Common myeloid progenitor, CD34-positive (primary cell): ENCODE results near the gene COPS7A.

Experiments
- CTCF ChIA-PET: fragments of 350-600 bp; sonication (Branson Sonifier 250); formaldehyde crosslinking; loops from one replicate; lab custom pipeline; 2021; ENCODE audit warnings: antibody characterized with exemption; lab: Charles Lee
- POLR2A ChIA-PET: fragments of 350-600 bp; sonication (Branson Sonifier 250); formaldehyde crosslinking; loops from one replicate; lab custom pipeline; 2021; ENCODE audit warnings: antibody characterized with exemption; lab: Charles Lee
- DNase-seq, 3 donors: peaks; one replicate each; pipeline versions ENCODE4 v3.0.0 to v3.0.0-alpha.2; 2013
- H3K27ac ChIP-seq, 2 experiments: 1 replicate in 1 of 2; 2 replicates in 1 of 2; pipeline ENCODE4 v1.7.0; 2013; ENCODE audit warnings: inconsistent platforms in 2 of 2, low read length in 2 of 2, mild to moderate bottlenecking in 2 of 2, low read depth in 1 of 2, moderate library complexity in 1 of 2; ENCODE audit not compliant: severe bottlenecking in 2 of 2, insufficient read depth in 1 of 2, poor library complexity in 1 of 2
- H3K27me3 ChIP-seq, 5 experiments: replicated peaks in 2 of 5; 1 replicate in 3 of 5; 2 replicates in 2 of 5; pipeline versions ENCODE4 v1.6.1 to v1.7.0; 2013; ENCODE audit warnings: low read length in 4 of 5, mild to moderate bottlenecking in 2 of 5, moderate library complexity in 2 of 5, inconsistent platforms in 1 of 5; ENCODE audit not compliant: insufficient read depth in 5 of 5, control insufficient read depth in 4 of 5
- H3K36me3 ChIP-seq, 4 experiments: 1 replicate in 2 of 4; 2 replicates in 2 of 4; pipeline versions ENCODE4 v1.6.1 to v1.7.0; 2013; ENCODE audit warnings: low read length in 3 of 4, control low read depth in 1 of 4, mild to moderate bottlenecking in 1 of 4; ENCODE audit not compliant: control insufficient read depth in 4 of 4, insufficient read depth in 4 of 4
- H3K4me1 ChIP-seq, 4 experiments: 1 replicate in 3 of 4; 2 replicates in 1 of 4; pipeline versions ENCODE4 v1.6.1 to v1.7.1; 2013; ENCODE audit warnings: low read length in 3 of 4, mild to moderate bottlenecking in 3 of 4, control low read depth in 1 of 4, inconsistent platforms in 1 of 4, moderate library complexity in 1 of 4; ENCODE audit not compliant: control insufficient read depth in 4 of 4, insufficient read depth in 4 of 4; ENCODE audit errors: control extremely low read depth in 1 of 4
- H3K4me3 ChIP-seq, 7 experiments: 1 replicate in 4 of 7; 2 replicates in 3 of 7; pipeline versions ENCODE4 v1.5.1 to v1.7.0; 2013; ENCODE audit warnings: mild to moderate bottlenecking in 7 of 7, low read length in 6 of 7, moderate library complexity in 6 of 7, inconsistent platforms in 2 of 7, low read depth in 2 of 7, control low read depth in 1 of 7; ENCODE audit not compliant: insufficient read depth in 4 of 7, control insufficient read depth in 1 of 7; ENCODE audit errors: extremely low read depth in 1 of 7
- H3K9me3 ChIP-seq, 5 experiments: 1 replicate in 4 of 5; 2 replicates in 1 of 5; pipeline versions ENCODE4 v1.6.1 to v1.7.1; 2013; ENCODE audit warnings: low read length in 4 of 5, mild to moderate bottlenecking in 2 of 5, inconsistent platforms in 1 of 5, low read depth in 1 of 5, moderate library complexity in 1 of 5; ENCODE audit not compliant: control insufficient read depth in 4 of 5, insufficient read depth in 2 of 5; ENCODE audit errors: control extremely low read depth in 1 of 5
- WGBS: methylation state at CpG from one replicate; pipeline ENCODE4 v1.1.5; 2013; ENCODE audit not compliant: insufficient coverage; 5-methylcytosine and 5-hydroxymethylcytosine counted together

Gene COPS7A

GRCh38 chr12:6716874-6717437 is 6.9 kb upstream of the COPS7A start:
- H3K36me3 ChIP-seq, result no peaks in the 10 kb centered on the region
- CTCF ChIA-PET, result interaction anchor here (0.8 kb wide), 1 partner anchor 37 kb away, joined by 3 read pairs; no protein-coding TSS in a partner anchor
- H3K4me1 ChIP-seq, result no peaks in the 10 kb centered on the region
- H3K4me3 ChIP-seq, result no peak overlapping the region
- no peaks in the 10 kb centered on the region for H3K27me3 ChIP-seq
- no peak for DNase-seq
- WGBS, result 80% methylated on average over 4 of the region's 10 CpGs
- no peak overlapping the region for H3K27ac ChIP-seq
- POLR2A ChIA-PET, result interaction anchor here (0.6 kb wide), 1 partner anchor 144 kb away, joined by 3 read pairs; no protein-coding TSS in a partner anchor
- H3K9me3 ChIP-seq, result no peaks in the 10 kb centered on the region

GRCh38 chr12:6722863-6723262 is 983 bp upstream of the COPS7A start:
- ChIA-PET CTCF (interaction anchor here (0.7 to 3.8 kb wide), 9 partner anchors 8 to 160 kb away, joined by 3 to 26 read pairs (median 6); partner anchors contain the start of genes MLF2 and ZNF384), POLR2A (interaction anchor here (1.4 to 2.0 kb wide), 2 partner anchors 30 to 34 kb away, joined by 10 to 33 read pairs; partner anchors contain the start of genes MLF2 and ZNF384)
- WGBS, result 94% methylated on average over 2 of the region's 3 CpGs
- H3K36me3 ChIP-seq, result peaks cover 3 to 9% (median 7%) of the 10 kb centered on the region in 4 experiments
- peaks cover 8 to 23% (median 13%) of the 10 kb centered on the region in 4 experiments for H3K4me1 ChIP-seq
- DNase-seq, result no peak
- peak overlapping the region in 2 of 7 experiments; percentile 75 to 91 for H3K4me3 ChIP-seq
- peak overlapping the region in 1 of 2 experiments; percentile 87 for H3K27ac ChIP-seq
- no peaks in the 10 kb centered on the region for H3K9me3 ChIP-seq
- no peaks in the 10 kb centered on the region for H3K27me3 ChIP-seq

- ChIA-PET POLR2A (interaction anchor here (0.6 to 2.0 kb wide), 7 partner anchors 21 to 68 kb away, joined by 3 to 33 read pairs (median 4); partner anchors contain the start of genes MLF2 and ZNF384), CTCF (interaction anchor here (0.6 to 3.8 kb wide), 10 partner anchors 9 to 173 kb away, joined by 3 to 26 read pairs (median 6); partner anchors contain the start of genes MLF2 and ZNF384)
- no peaks in the 10 kb centered on the region for H3K27me3 ChIP-seq
- H3K27ac ChIP-seq, result peak overlapping the region; percentile 40 to 87
- DNase-seq, result no peak
- 1% methylated on average over 9 of the region's 10 CpGs for WGBS
- peaks cover 5 to 24% (median 21%) of the 10 kb centered on the region in 4 experiments for H3K36me3 ChIP-seq
- H3K4me3 ChIP-seq, result peak overlapping the region; percentile 28 to 91 (median 71)
- H3K4me1 ChIP-seq, result peaks cover 8 to 23% (median 13%) of the 10 kb centered on the region in 4 experiments
- H3K9me3 ChIP-seq, result no peaks in the 10 kb centered on the region
Measured at GRCh38 chr12:6724409-6724797, 557 bp downstream of the COPS7A start.

- H3K9me3 ChIP-seq, result no peaks in the 10 kb centered on the region
- no peak for DNase-seq
- H3K27ac ChIP-seq, result no peak overlapping the region
- peaks cover 8 to 23% (median 13%) of the 10 kb centered on the region in 4 experiments for H3K4me1 ChIP-seq
- ChIA-PET POLR2A (no interaction called here), CTCF (interaction anchor here (1.2 to 3.8 kb wide), 7 partner anchors 8 to 147 kb away, joined by 3 to 26 read pairs (median 6); partner anchors contain the start of genes MLF2 and SPSB2)
- no peak overlapping the region for H3K4me3 ChIP-seq
- H3K27me3 ChIP-seq, result no peaks in the 10 kb centered on the region
- 91% methylated on average over 3 of the region's 7 CpGs for WGBS
- peaks cover 5 to 34% (median 31%) of the 10 kb centered on the region in 4 experiments for H3K36me3 ChIP-seq
Measured at GRCh38 chr12:6725350-6725749, 1.5 kb downstream of the COPS7A start.

GRCh38 chr12:6729186-6729585 is 5.3 kb downstream of the COPS7A start:
- ChIA-PET POLR2A (no interaction called here), CTCF (interaction anchor here (2.0 kb wide), 1 partner anchor 23 kb away, joined by 5 read pairs; no protein-coding TSS in a partner anchor)
- Histone ChIP-seq H3K4me1 (peaks cover 5 to 14% (median 8%) of the 10 kb centered on the region in 4 experiments), H3K4me3 (no peak overlapping the region), H3K9me3 (no peaks in the 10 kb centered on the region), H3K27me3 (no peaks in the 10 kb centered on the region), H3K27ac (no peak overlapping the region), H3K36me3 (peaks cover 7 to 48% (median 46%) of the 10 kb centered on the region in 4 experiments)
- DNase-seq, result no peak
- WGBS, result 99% methylated on average over 17 of the region's 18 CpGs

- Histone ChIP-seq H3K4me1 (peaks cover 0 to 4% (median 0%) of the 10 kb centered on the region in 4 experiments), H3K27ac (no peak overlapping the region), H3K9me3 (no peaks in the 10 kb centered on the region), H3K36me3 (peaks cover 7 to 56% (median 49%) of the 10 kb centered on the region in 4 experiments), H3K27me3 (no peaks in the 10 kb centered on the region), H3K4me3 (no peak overlapping the region)
- DNase-seq, result no peak
- 96% methylated on average over 7 of the region's 8 CpGs for WGBS
- CTCF ChIA-PET, result interaction anchor here (0.9 to 2.0 kb wide), 3 partner anchors 22 to 51 kb away, joined by 3 to 5 read pairs (median 3); partner anchors contain the start of gene PTMS
- POLR2A ChIA-PET, result no interaction called here
Measured at GRCh38 chr12:6730169-6730568, 6.3 kb downstream of the COPS7A start.
